Body of pancreas (tissue), 4 donors: ENCODE results near the gene TSPEAR. TPM values are rescaled to one million over a fixed set of nuclear protein-coding genes. Genes with fewer than 3 reads are reported as not detected.

Experiments used
- ATAC-seq: fragments of 150-250 bp; one replicate; pipeline ENCODE4 v1.9.1; 2016
- DNase-seq, 4 donors: peaks; one replicate each; pipeline ENCODE4 v3.0.0-alpha.2; 2019
- H3K27ac ChIP-seq, 4 donors: fragments of 200-600 bp; sonication (generic); 1 replicate in 3 of 4; 2 replicates in 1 of 4; pipeline versions ENCODE4 v1.5.1 to v1.6.1; 2016 to 2019; ENCODE audit warnings: mild to moderate bottlenecking in 1 of 4, mixed read lengths in 1 of 4, moderate library complexity in 1 of 4
- H3K27me3 ChIP-seq, 2 donors: fragments of 200-600 bp; sonication (generic); one replicate each; pipeline ENCODE4 v1.6.0; 2016; ENCODE audit warnings: mild to moderate bottlenecking in 1 of 2
- H3K36me3 ChIP-seq, 2 donors: fragments of 200-600 bp; sonication (generic); replicated peaks in 1 of 2; 2 replicates each; pipeline ENCODE4 v1.5.1; 2016; ENCODE audit warnings: low read depth in 2 of 2; ENCODE audit not compliant: insufficient read depth in 1 of 2
- H3K4me1 ChIP-seq: fragments of 200-600 bp; sonication (generic); one replicate; pipeline ENCODE4 v1.6.0; 2016
- H3K4me3 ChIP-seq, 2 donors: fragments of 200-600 bp; sonication (generic); 1 replicate in 1 of 2; 2 replicates in 1 of 2; pipeline ENCODE4 v1.5.1; 2016 to 2019
- H3K9me3 ChIP-seq, 3 donors: fragments of 200-600 bp; sonication (generic); 1 replicate in 2 of 3; 2 replicates in 1 of 3; pipeline ENCODE4 v1.5.1; 2016
- POLR2A ChIP-seq, 3 donors: fragments of 450-650 bp; IDR thresholded peaks; one replicate each; pipeline ENCODE4 v1.6.1; 2016; ENCODE audit warnings: antibody characterized with exemption in 3 of 3, mild to moderate bottlenecking in 2 of 3
- WGBS, 2 donors: methylation state at CpG; one replicate each; pipeline ENCODE4 v1.1.5; 2017; 5-methylcytosine and 5-hydroxymethylcytosine counted together
- intact Hi-C: fragments of 100-400 bp; cut with DNase I; formaldehyde crosslinking; loops from one replicate; pipeline ENCODE4 v1.15.1; 2023
- small RNA-seq: library from RNA; depleted of rRNA; stranded (forward); fragments of <200 nt; gene quantifications from one replicate; pipeline ENCODE3, GENCODE V24; 2016
- total RNA-seq, 2 donors: library from RNA; depleted of rRNA; stranded (reverse); fragments of >200 nt; gene quantifications; one replicate each; pipeline ENCODE4 v1.1.0, GENCODE V29; 2016
- TF ChIP-seq, protein P1 (sequence below), 7 experiments: fragments of 450-650 bp in 4 of 7; fragments of 200-600 bp in 3 of 7; sonication (generic) in 3 of 7; IDR thresholded peaks; one replicate each; pipeline ENCODE4 v1.5.1; 2016 to 2019; ENCODE audit warnings: antibody characterized with exemption in 7 of 7

Gene TSPEAR
- total RNA-seq, 2 donors from 2014 or later, result 0.52 TPM; not detected in 1

DNA sequence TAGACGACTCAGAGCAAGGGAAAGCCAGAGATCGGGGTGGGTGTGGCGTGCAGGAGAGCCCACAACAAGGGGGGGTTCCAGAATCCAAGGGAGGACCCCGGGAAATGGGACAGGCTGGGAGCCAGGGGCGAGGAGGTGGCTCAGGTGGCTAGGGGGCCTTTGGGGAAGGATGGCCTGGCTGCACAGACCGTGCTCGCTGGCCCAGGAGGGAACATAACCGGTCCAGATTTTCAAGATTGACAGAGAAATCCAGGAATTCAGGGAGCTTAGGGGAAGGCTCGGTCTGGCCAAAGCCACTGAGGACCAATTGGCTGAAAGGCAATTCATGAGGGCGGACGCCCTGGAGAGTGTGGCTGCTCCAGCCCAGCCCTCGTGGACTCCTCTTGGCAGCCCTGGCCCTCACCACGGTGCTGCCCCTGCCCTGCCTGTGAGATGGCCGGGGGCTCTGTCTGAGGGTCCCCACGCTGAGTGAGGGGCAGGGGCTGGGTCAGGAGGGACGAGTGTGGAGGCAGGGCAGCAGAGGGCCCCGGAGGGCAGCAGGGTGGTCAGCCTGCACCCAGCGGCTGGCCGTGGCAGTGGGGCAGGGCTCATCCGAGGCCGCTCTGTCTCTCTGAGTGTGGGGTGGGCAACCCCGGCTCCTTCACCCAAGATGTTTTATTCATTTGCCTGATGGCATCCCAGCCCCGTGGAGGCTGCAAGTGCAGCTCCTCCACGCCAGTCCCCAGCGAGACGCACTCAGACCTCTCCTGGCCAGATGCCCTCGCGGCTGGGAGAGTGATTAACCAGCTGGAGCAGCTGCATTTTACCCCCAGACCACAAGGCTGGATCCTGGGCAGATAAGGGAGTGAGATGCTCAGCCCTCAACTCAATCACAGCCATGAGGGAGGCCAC lies 261.7 kb downstream of the TSPEAR start:
- ATAC-seq (no peak), DNase-seq (peak in 1 of 4 donors; percentile 6)
- H3K4me3 ChIP-seq, result no peak overlapping the region
- no peaks in the 10 kb centered on the region for H3K27me3 ChIP-seq
- no peak overlapping the region for H3K27ac ChIP-seq
- H3K9me3 ChIP-seq, result no peaks in the 10 kb centered on the region
- H3K4me1 ChIP-seq, result no peaks in the 10 kb centered on the region
- TF ChIP-seq, protein P1, sequence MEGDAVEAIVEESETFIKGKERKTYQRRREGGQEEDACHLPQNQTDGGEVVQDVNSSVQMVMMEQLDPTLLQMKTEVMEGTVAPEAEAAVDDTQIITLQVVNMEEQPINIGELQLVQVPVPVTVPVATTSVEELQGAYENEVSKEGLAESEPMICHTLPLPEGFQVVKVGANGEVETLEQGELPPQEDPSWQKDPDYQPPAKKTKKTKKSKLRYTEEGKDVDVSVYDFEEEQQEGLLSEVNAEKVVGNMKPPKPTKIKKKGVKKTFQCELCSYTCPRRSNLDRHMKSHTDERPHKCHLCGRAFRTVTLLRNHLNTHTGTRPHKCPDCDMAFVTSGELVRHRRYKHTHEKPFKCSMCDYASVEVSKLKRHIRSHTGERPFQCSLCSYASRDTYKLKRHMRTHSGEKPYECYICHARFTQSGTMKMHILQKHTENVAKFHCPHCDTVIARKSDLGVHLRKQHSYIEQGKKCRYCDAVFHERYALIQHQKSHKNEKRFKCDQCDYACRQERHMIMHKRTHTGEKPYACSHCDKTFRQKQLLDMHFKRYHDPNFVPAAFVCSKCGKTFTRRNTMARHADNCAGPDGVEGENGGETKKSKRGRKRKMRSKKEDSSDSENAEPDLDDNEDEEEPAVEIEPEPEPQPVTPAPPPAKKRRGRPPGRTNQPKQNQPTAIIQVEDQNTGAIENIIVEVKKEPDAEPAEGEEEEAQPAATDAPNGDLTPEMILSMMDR (IDR thresholded peaks at IDR 0.05), result no peak
- TF ChIP-seq POLR2A (IDR thresholded peaks at IDR 0.05), result no peak
- intact Hi-C loops, result no loop called here
- H3K36me3 ChIP-seq, result no peaks in the 10 kb centered on the region
- WGBS, 2 donors, result 41 to 42% methylated on average over 22 to 28 of the region's 28 CpGs

- no peak overlapping the region for H3K4me3 ChIP-seq
- 29 to 49% methylated on average over 1 to 13 of the region's 13 CpGs for WGBS, 2 donors
- H3K27me3 ChIP-seq, result no peaks in the 10 kb centered on the region
- H3K9me3 ChIP-seq, result no peaks in the 10 kb centered on the region
- no peaks in the 10 kb centered on the region for H3K4me1 ChIP-seq
- DNase-seq (no peak), ATAC-seq (no peak)
- TF ChIP-seq, protein P1 (IDR thresholded peaks at IDR 0.05), result no peak
- TF ChIP-seq POLR2A (IDR thresholded peaks at IDR 0.05), result no peak
- H3K36me3 ChIP-seq, result no peaks in the 10 kb centered on the region
- intact Hi-C loops, result no loop called here
- H3K27ac ChIP-seq, result no peak overlapping the region
Observed at GRCh38 chr21:44448651-44449131, 262.7 kb downstream of the TSPEAR start.

Small RNA genes lying within 50 kb of the gene (small RNA-seq; reads per million reads assigned to genes)
- gene KRTAP12-6P, result not detected

Other genes starting within 250 kb of the TSPEAR start
- not detected for gene KRTAP10-1, start 171.4 kb downstream of the TSPEAR start, total RNA-seq
- gene KRTAP10-2, start 160.1 kb downstream of the TSPEAR start, total RNA-seq, result not detected
- not detected for gene KRTAP10-3, start 152.8 kb downstream of the TSPEAR start, total RNA-seq
- not detected for gene KRTAP10-4, start 137.8 kb downstream of the TSPEAR start, total RNA-seq
- not detected for gene KRTAP10-5, start 131.0 kb downstream of the TSPEAR start, total RNA-seq
- gene KRTAP10-6, start 119.1 kb downstream of the TSPEAR start, total RNA-seq, result not detected
- not detected for gene KRTAP10-7, start 111.0 kb downstream of the TSPEAR start, total RNA-seq
- gene KRTAP10-8, start 99.5 kb downstream of the TSPEAR start, total RNA-seq, result not detected
- gene KRTAP10-9, start 84.5 kb downstream of the TSPEAR start, total RNA-seq, result not detected
- gene KRTAP10-10, start 74.2 kb downstream of the TSPEAR start, total RNA-seq, result not detected
- not detected for gene KRTAP10-11, start 65.2 kb downstream of the TSPEAR start, total RNA-seq
- gene KRTAP12-4, start 56.9 kb downstream of the TSPEAR start, total RNA-seq, result not detected
- not detected for gene KRTAP12-3, start 53.6 kb downstream of the TSPEAR start, total RNA-seq
- gene KRTAP12-2, start 44.6 kb downstream of the TSPEAR start, total RNA-seq, result not detected
- gene KRTAP12-1, start 29.4 kb downstream of the TSPEAR start, total RNA-seq, result not detected
- gene KRTAP10-12, start 14.4 kb downstream of the TSPEAR start, total RNA-seq, result not detected
- gene UBE2G2, start 90.2 kb upstream of the TSPEAR start, total RNA-seq, result 10 to 100 TPM; 61.7 to 64.3 TPM
- 10 to 100 TPM; 20.4 to 33.2 TPM for gene SUMO3, start 106.5 kb upstream of the TSPEAR start, total RNA-seq
- 100 to 1,000 TPM in 1 of 2 donors, 10 to 100 TPM in 1; 71.5 to 106 TPM for gene PTTG1IP, start 162.1 kb upstream of the TSPEAR start, total RNA-seq
- 10 to 100 TPM; 17.8 to 23.3 TPM for gene ITGB2, start 209.3 kb upstream of the TSPEAR start, total RNA-seq
- 1 to 10 TPM; 5.6 to 9.3 TPM for gene SLX9, start 228.5 kb upstream of the TSPEAR start, total RNA-seq